Fibroblast of mammary gland (primary cell): ENCODE measurements around the gene FGF2.
A peak's percentile ranks its signal among the peaks of the same experiment; 100 is the strongest.

Experiments
- DNase-seq: peaks from one replicate; pipeline ENCODE4 v3.0.0-alpha.2; 2010; ENCODE audit warnings: low read depth
- H3K4me3 ChIP-seq: 2 replicates; pipeline ENCODE4 v1.5.1; 2011; ENCODE audit warnings: low read depth, mild to moderate bottlenecking, low read length, moderate library complexity; ENCODE audit not compliant: control insufficient read depth
- TF ChIP-seq, protein P1 (sequence below): conservative IDR thresholded peaks from 2 replicates; pipeline ENCODE4 v1.5.1; 2011; ENCODE audit warnings: low read depth, low read length, inconsistent platforms; ENCODE audit not compliant: control insufficient read depth, insufficient read depth

FGF2 gene

DNA sequence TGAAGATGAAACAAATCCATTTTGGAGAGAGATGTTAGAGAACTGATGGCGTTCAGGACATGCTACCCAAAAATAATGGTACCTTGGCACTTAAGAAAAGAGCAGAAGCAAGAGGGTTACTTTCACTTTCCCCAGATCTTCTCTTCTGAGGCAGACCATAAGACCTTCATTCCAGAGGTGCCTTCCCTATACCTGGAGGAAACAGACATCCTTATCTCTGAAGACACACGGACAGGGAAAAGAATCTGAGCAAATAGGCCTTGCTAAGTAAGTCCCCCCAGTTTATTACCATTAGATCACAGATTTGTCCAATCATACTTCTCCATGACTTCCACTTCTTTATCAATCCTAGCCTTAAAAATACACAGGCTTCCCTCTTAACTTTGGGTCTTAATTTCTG, 2.0 kb upstream of the FGF2 start:
- H3K4me3 ChIP-seq, result no peak overlapping the region
- TF ChIP-seq, protein P1, sequence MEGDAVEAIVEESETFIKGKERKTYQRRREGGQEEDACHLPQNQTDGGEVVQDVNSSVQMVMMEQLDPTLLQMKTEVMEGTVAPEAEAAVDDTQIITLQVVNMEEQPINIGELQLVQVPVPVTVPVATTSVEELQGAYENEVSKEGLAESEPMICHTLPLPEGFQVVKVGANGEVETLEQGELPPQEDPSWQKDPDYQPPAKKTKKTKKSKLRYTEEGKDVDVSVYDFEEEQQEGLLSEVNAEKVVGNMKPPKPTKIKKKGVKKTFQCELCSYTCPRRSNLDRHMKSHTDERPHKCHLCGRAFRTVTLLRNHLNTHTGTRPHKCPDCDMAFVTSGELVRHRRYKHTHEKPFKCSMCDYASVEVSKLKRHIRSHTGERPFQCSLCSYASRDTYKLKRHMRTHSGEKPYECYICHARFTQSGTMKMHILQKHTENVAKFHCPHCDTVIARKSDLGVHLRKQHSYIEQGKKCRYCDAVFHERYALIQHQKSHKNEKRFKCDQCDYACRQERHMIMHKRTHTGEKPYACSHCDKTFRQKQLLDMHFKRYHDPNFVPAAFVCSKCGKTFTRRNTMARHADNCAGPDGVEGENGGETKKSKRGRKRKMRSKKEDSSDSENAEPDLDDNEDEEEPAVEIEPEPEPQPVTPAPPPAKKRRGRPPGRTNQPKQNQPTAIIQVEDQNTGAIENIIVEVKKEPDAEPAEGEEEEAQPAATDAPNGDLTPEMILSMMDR, result no peak

DNA sequence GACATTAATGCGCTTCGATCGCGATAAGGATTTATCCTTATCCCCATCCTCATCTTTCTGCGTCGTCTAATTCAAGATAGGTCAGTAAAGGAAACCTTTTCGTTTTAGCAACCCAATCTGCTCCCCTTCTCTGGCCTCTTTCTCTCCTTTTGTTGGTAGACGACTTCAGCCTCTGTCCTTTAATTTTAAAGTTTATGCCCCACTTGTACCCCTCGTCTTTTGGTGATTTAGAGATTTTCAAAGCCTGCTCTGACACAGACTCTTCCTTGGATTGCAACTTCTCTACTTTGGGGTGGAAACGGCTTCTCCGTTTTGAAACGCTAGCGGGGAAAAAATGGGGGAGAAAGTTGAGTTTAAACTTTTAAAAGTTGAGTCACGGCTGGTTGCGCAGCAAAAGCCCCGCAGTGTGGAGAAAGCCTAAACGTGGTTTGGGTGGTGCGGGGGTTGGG, 528 bp upstream of the FGF2 start:
- TF ChIP-seq, protein P1, result no peak
- DNase-seq, result peak; percentile 55
- peak overlapping the region; percentile 58 for H3K4me3 ChIP-seq

More for the DNA sequence above, 2.0 kb upstream of the FGF2 start:
- no peak for DNase-seq

DNA sequence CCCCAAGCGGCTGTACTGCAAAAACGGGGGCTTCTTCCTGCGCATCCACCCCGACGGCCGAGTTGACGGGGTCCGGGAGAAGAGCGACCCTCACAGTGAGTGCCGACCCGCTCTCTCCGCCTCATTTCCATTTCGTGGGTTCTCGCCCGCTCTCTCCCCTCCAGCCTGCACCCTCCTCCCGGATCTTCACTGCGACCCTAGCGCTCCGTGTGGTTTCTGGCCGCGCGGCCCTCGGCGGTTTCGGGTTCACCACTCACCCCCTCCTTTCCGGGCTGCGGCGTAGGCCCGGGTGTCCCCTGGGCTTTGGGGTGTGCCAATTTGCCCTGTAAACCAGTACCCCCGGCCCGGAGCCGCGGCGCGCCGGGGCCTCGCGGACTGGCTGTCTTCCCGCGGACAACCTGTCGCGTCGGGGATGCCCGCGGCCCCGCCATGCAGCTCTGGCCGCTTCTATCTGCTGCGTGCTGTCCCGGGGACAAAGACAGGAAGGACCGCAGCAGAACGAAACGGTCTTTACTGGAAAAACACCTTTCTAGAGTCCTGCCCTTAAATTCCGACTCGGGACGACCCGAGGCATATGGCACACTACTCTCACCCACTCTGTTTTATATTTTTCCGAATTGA, 737 bp downstream of the FGF2 start:
- peak overlapping the region; percentile 80 for H3K4me3 ChIP-seq
- TF ChIP-seq, protein P1, result no peak
- DNase-seq, result peak; percentile 54

DNA sequence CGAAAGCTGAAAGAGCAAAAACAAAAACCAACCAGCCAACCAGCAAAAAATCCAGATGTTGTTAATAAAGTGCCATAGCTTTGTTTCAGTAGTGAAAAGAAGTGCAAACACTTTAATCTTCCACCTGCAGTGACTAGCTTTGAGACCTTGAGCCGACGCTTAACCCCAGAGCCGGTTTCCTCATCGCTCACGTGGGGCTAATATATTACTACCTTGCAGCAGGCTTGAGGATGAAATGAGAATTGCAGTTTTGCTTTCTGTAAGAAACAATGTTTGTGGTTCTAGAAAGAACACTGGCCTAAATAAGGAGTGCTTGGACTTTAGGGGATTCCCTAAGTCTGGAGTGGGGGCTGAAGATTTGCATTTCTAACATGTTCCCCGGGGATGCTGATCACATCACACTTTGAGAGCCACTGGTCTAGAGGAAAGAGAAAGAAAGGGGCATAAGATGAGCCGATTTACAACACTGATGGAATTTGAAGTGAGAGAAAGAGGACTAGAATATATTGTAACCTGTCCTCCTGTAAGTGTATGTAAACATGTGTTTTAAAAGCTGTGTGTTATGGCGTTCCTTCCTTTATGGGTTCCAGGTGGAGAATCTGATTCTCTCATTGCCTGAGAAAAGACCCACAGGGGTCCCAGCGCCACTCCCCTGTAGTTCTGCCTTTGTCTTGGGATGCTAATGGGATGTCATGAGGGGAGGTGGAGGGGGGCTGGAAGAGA, 1.4 kb downstream of the FGF2 start:
- H3K4me3 ChIP-seq, result peak overlapping the region; percentile 80
- TF ChIP-seq, protein P1, result peak; percentile 33
- peak; percentile 72 for DNase-seq

DNA sequence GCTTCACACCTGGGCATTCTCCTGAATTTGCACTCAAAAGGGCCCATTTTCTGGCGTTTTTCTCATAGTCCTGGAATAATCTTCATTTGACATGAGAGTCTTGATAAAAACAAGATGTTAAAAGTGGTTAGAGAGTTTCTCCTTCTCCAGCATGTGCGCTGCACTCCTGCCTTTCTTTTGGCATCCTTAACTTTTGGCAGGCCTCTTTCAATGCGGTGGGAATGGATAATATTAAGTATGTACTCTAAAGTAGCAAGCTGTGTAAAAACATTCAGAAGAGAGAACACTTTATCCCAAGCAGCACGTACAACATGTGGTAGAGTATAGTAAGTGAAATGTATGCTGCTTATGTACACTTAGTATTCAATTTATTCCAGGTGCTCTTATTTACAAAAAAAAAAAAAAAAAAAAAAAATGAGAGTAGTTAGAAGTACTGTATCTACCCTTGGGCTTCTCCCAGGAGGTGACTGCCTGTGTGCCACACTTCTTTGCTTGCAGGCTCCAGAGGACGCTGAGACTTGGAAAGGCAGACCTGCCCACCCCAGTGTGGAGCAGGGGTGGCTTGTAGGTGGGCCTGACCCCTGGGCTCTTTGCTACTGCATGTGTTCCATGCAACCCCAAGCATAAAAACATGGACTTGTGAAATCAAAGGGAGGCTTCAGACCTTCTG, 3.9 kb downstream of the FGF2 start:
- TF ChIP-seq, protein P1, result no peak
- no peak overlapping the region for H3K4me3 ChIP-seq
- DNase-seq, result peak; percentile 66

DNA sequence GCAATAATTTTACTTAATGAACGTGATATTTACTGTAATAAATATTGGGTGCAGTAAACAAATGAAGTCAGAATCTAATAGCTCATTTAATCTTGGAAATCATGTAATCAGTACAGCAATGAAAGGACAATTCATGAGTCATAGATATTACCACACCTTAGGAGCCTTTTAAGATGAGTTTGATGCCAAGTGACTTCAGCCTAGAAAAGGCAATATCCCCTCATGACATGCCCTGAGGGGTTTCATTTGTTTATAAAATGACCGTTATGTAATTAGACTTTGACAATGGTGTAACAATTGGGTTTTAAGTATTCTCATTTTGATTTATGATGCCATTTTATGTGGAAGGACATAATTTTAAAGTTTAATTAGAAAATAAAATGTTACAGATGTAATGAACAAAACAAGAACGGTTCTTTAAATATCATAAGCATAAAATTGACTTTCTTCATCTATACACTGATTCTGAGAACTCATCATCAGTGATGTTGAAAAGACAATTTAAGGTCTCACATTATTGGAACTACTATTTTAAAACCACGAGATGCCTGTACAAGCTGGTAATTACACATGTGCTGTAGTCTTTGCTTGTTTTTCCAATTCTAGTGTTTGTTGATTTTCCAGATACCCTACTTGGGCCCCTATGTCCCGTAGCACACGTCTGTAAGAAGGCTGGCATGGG, 5.0 kb downstream of the FGF2 start:
- DNase-seq, result peak; percentile 71
- TF ChIP-seq, protein P1, result no peak

More for the DNA sequence above, 5.0 kb downstream of the FGF2 start:
- no peak overlapping the region for H3K4me3 ChIP-seq
